Activated CD4-positive, alpha-beta T cell treated with anti-CD3 and anti-CD28 coated beads for 24 hours (primary cell): Measurements from ENCODE around the gene BMP10.
"Not testable (repeated sequence)": the region's sequence is repeated elsewhere in the genome, so short reads cannot be mapped to it uniquely, and the experiment has no call there.

Experiments used
- DNase-seq, 2 donors: peaks; one replicate each; pipeline ENCODE4 v3.0.0-alpha.2; 2020; ENCODE audit warnings: low read depth in 2 of 2

Gene BMP10

GRCh38 chr2:68871159-68871764, at the start of gene BMP10:
Gene BMP10, minus strand, starts transcription at chr2:68871397. Its CDS starts 39 bp downstream, at chr2:68871358.
- no peak for DNase-seq

GRCh38 chr2:68920481-68921170, 49.4 kb upstream of the BMP10 start:
- DNase-seq: no peak

GRCh38 chr2:68918497-68918896, 47.3 kb upstream of the BMP10 start:
- no peak for DNase-seq

GRCh38 chr2:68917034-68917718, 46.0 kb upstream of the BMP10 start:
- no peak for DNase-seq

GRCh38 chr2:68916226-68916625, 45.0 kb upstream of the BMP10 start:
- DNase-seq: no peak

- DNase-seq: no peak
Measured at GRCh38 chr2:68915393-68915792, 44.2 kb upstream of the BMP10 start.

GRCh38 chr2:68913359-68913758, 42.2 kb upstream of the BMP10 start:
- no peak for DNase-seq

- DNase-seq: no peak
Measured at GRCh38 chr2:68912732-68913131, 41.5 kb upstream of the BMP10 start.

GRCh38 chr2:68912111-68912510, 40.9 kb upstream of the BMP10 start:
- no peak for DNase-seq

- no peak for DNase-seq
Measured at GRCh38 chr2:68911709-68912108, 40.5 kb upstream of the BMP10 start.

GRCh38 chr2:68911246-68911645, 40.0 kb upstream of the BMP10 start:
- DNase-seq: no peak

- peak; percentile 67 to 70 for DNase-seq
Measured at GRCh38 chr2:68909793-68910674, 38.8 kb upstream of the BMP10 start.

GRCh38 chr2:68908392-68908970, 37.3 kb upstream of the BMP10 start:
- DNase-seq: peak; percentile 63 to 74

GRCh38 chr2:68907920-68908253, 36.7 kb upstream of the BMP10 start:
- no peak for DNase-seq

- DNase-seq: no peak
Measured at GRCh38 chr2:68907232-68907919, 36.2 kb upstream of the BMP10 start.

GRCh38 chr2:68906716-68907115, 35.5 kb upstream of the BMP10 start:
- DNase-seq: no peak

GRCh38 chr2:68905116-68905515, 33.9 kb upstream of the BMP10 start:
- no peak for DNase-seq

- DNase-seq: no peak
Measured at GRCh38 chr2:68901561-68901960, 30.4 kb upstream of the BMP10 start.

- DNase-seq: no peak
Measured at GRCh38 chr2:68901199-68901514, 30.0 kb upstream of the BMP10 start.

- DNase-seq: no peak
Measured at GRCh38 chr2:68900496-68901198, 29.4 kb upstream of the BMP10 start.

GRCh38 chr2:68895981-68896380, 24.8 kb upstream of the BMP10 start:
- not testable (repeated sequence) for DNase-seq
